Heart left ventricle (tissue), 13 donors: Measurements from ENCODE around the gene GDF3.

ENCODE experiments used
- CTCF ChIP-seq, 12 donors: fragments of 200-600 bp; sonication (generic) in 4 of 12; IDR thresholded peaks; one replicate each; pipeline versions ENCODE4 v1.5.0 to v1.8.0; 2018 to 2022; ENCODE audit warnings: antibody characterized with exemption in 12 of 12, mild to moderate bottlenecking in 5 of 12
- POLR2A ChIP-seq, 2 donors: fragments of 450-650 bp; IDR thresholded peaks; one replicate each; pipeline ENCODE4 v1.6.1; 2017; ENCODE audit warnings: antibody characterized with exemption in 2 of 2, mild to moderate bottlenecking in 2 of 2, moderate library complexity in 2 of 2
- donor health status: ischemic (EF 13 %, LVEDD 7.1; RV severe dilation, severe dysfunction).
- donor health status: DM: no; HTN: yes; CAD: no.
- donor health status: DM: no; HTN: no; CAD: no.
- donor health status: ischemic (EF 25% LVEDD 6.9; RV normal size, moderate dysfunction).
- donor health status: ischemic (EF 25% LVEDD 5.7; RV mildly dilated, moderate dysfunction).
- donor health status: ischemic (EF 35%, LVEDD 5.7; RV mildly dilated, moderate dysfunction).
- donor health status: nonischemic (EF 11% LVEDD 7.7; RV severe dilation, severe dysfunction).
- donor health status: DM: yes; HTN: yes; CAD: no.
- donor health status: PGD.
- donor health status: ischemic (EF 29% LVEDD 5.4; RV normal size, mild dysfunction).
- donor health status: nonischemic (EF 23%, LVEDD 6.1; RV moderate dilation, normal function).

DNA sequence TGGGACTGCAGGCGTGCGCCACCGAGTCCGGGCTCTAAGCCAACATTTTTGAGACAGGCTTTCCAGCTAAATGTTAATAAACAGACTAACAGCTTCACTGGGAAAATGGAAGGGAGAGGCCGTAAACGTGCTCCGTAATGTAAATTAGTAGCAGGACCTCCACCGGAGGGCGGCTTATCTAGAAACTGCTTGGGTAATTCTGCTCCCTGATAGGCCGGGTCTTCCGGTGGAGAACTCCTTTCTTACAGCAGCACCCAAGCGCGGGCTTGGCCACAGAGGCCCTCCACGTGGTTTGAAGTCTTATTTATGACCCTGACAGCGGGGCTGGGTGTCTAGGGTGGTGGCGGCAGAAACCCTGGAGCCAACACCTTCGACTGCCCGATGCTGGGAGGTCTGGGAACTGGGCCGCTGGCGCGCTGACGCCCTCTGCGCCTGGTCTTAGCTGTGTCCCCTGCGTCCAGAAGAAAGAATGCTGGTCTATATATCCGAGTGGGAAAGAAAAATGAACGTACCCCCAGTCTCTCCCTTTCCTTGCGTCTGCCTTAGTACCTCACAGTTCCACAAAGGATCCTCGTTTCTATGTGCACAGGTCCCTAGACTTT lies 17.4 kb upstream of the GDF3 start:
- no peak for TF ChIP-seq CTCF (IDR thresholded peaks at IDR 0.05)
- no peak for TF ChIP-seq POLR2A (IDR thresholded peaks at IDR 0.05)
